ENCODE measurements around the gene RPS21. TPM values are rescaled to one million over a fixed set of nuclear protein-coding genes. Genes with fewer than 3 reads are reported as not detected.

Gene RPS21
- total and polyA plus RNA-seq, 2 experiments from 2014 or later = 378 to 839 TPM

- Histone ChIP-seq H3K4me1 (ENCODE audit: low read depth) (peaks cover 14% of the 10 kb centered on the region), H3K9me3 (ENCODE audit: low read depth) (no peaks in the 10 kb centered on the region), H3K4me3 (no peak overlapping the region), H3K27ac (no peak overlapping the region), H3K36me3 (no peaks in the 10 kb centered on the region), H3K27me3 (no peaks in the 10 kb centered on the region)
- DNase-seq (ENCODE audit: low read depth in 1 of 2, low spot score in 1 of 2) = peak in 1 of 2 donors; percentile 50
- TF ChIP-seq CTCF (IDR thresholded peaks at IDR 0.05; ENCODE audit: low read depth, low read length) = no peak
Measured at GRCh38 chr20:62433658-62434497, 47.0 kb downstream of the RPS21 start.

- Histone ChIP-seq H3K27ac (no peak overlapping the region), H3K36me3 (no peaks in the 10 kb centered on the region), H3K4me3 (no peak overlapping the region), H3K27me3 (no peaks in the 10 kb centered on the region), H3K4me1 (ENCODE audit: low read depth) (peaks cover 9% of the 10 kb centered on the region), H3K9me3 (ENCODE audit: low read depth) (no peaks in the 10 kb centered on the region)
- DNase-seq (ENCODE audit: low read depth in 1 of 2, low spot score in 1 of 2) = no peak
- no peak for TF ChIP-seq CTCF (IDR thresholded peaks at IDR 0.05; ENCODE audit: low read depth, low read length)
Measured at GRCh38 chr20:62436692-62437091, 49.8 kb downstream of the RPS21 start.

GRCh38 chr20:62437496-62437895 is 50.6 kb downstream of the RPS21 start:
- TF ChIP-seq CTCF (IDR thresholded peaks at IDR 0.05; ENCODE audit: low read depth, low read length) = no peak
- no peak for DNase-seq (ENCODE audit: low read depth in 1 of 2, low spot score in 1 of 2)
- Histone ChIP-seq H3K4me3 (no peak overlapping the region), H3K27me3 (no peaks in the 10 kb centered on the region), H3K9me3 (ENCODE audit: low read depth) (no peaks in the 10 kb centered on the region), H3K4me1 (ENCODE audit: low read depth) (peaks cover 9% of the 10 kb centered on the region), H3K36me3 (no peaks in the 10 kb centered on the region), H3K27ac (no peak overlapping the region)

DNA sequence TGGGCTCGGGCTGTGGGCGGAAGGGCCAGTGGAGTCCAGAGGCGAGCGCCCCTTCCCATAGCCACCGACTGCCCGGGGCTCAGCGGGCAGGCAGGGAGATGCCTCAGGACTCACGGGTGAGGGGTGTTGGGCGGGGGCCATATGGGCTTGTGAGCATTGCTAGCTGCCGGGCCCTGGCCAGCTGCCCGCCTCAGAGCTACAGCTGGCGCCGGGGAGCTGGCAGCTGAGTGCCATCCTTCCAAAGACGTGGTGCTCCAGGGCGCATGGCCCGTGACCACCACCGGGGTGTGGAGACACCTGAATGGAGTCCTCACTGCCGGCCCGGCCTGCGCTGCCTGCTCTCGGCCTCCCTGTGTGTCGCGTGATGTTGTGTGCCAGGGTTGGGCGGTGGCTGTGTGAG is 51.0 kb downstream of the RPS21 start:
- H3K9me3 ChIP-seq (ENCODE audit: low read depth) = no peaks in the 10 kb centered on the region
- no peak overlapping the region for H3K4me3 ChIP-seq
- H3K36me3 ChIP-seq = no peaks in the 10 kb centered on the region
- no peak for TF ChIP-seq CTCF (IDR thresholded peaks at IDR 0.05; ENCODE audit: low read depth, low read length)
- H3K27ac ChIP-seq = no peak overlapping the region
- no peak for DNase-seq (ENCODE audit: low read depth in 1 of 2, low spot score in 1 of 2)
- H3K27me3 ChIP-seq = no peaks in the 10 kb centered on the region
- peaks cover 9% of the 10 kb centered on the region for H3K4me1 ChIP-seq (ENCODE audit: low read depth)

Other genes with a start within 250 kb of the RPS21 start
- gene PSMA7, start 243.7 kb upstream of the RPS21 start, total RNA-seq = 333 and 442 TPM in 2 replicates
- 386 and 505 TPM in 2 replicates for gene PSMA7, start 243.7 kb upstream of the RPS21 start, polyA plus RNA-seq
- gene SS18L1, start 243.3 kb upstream of the RPS21 start, total RNA-seq = 25.7 and 38.7 TPM in 2 replicates
- 2.5 and 3.2 TPM in 2 replicates for gene SS18L1, start 243.3 kb upstream of the RPS21 start, polyA plus RNA-seq
- gene MTG2, start 204.1 kb upstream of the RPS21 start, total RNA-seq = 23.4 and 32.9 TPM in 2 replicates
- gene MTG2, start 204.1 kb upstream of the RPS21 start, polyA plus RNA-seq = 20.4 and 27.8 TPM in 2 replicates
- gene HRH3, start 166.8 kb upstream of the RPS21 start, total RNA-seq = not detected in 2 replicates
- not detected in 2 replicates for gene HRH3, start 166.8 kb upstream of the RPS21 start, polyA plus RNA-seq
- 33.5 and 43.4 TPM in 2 replicates for gene OSBPL2, start 148.6 kb upstream of the RPS21 start, total RNA-seq
- gene OSBPL2, start 148.6 kb upstream of the RPS21 start, polyA plus RNA-seq = 37.5 and 44.7 TPM in 2 replicates
- gene ADRM1, start 84.1 kb upstream of the RPS21 start, total RNA-seq = 128 and 201 TPM in 2 replicates
- 105 and 160 TPM in 2 replicates for gene ADRM1, start 84.1 kb upstream of the RPS21 start, polyA plus RNA-seq
- 103 and 162 TPM in 2 replicates for gene LAMA5, start 19.8 kb upstream of the RPS21 start, total RNA-seq
- gene LAMA5, start 19.8 kb upstream of the RPS21 start, polyA plus RNA-seq = 168 and 214 TPM in 2 replicates
- 15.5 and 17.9 TPM in 2 replicates for gene CABLES2, start 20.2 kb downstream of the RPS21 start, total RNA-seq
- gene CABLES2, start 20.2 kb downstream of the RPS21 start, polyA plus RNA-seq = 21.4 and 23.8 TPM in 2 replicates
- not detected in 2 replicates for gene RBBP8NL, start 40.4 kb downstream of the RPS21 start, total RNA-seq
- not detected in 2 replicates for gene RBBP8NL, start 40.4 kb downstream of the RPS21 start, polyA plus RNA-seq
- gene GATA5, start 88.9 kb downstream of the RPS21 start, total RNA-seq = 79.0 and 103 TPM in 2 replicates
- 66.8 and 96.5 TPM in 2 replicates for gene GATA5, start 88.9 kb downstream of the RPS21 start, polyA plus RNA-seq

Measured in cardiac muscle cell (in vitro differentiated cells and primary cell).